ENCODE measurements around the gene EML5.
A peak's percentile ranks its signal among the peaks of the same experiment; 100 is the strongest.
"Not testable (repeated sequence)": the region's sequence is repeated elsewhere in the genome, so short reads cannot be mapped to it uniquely, and the experiment has no call there.

The EML5 gene

DNA sequence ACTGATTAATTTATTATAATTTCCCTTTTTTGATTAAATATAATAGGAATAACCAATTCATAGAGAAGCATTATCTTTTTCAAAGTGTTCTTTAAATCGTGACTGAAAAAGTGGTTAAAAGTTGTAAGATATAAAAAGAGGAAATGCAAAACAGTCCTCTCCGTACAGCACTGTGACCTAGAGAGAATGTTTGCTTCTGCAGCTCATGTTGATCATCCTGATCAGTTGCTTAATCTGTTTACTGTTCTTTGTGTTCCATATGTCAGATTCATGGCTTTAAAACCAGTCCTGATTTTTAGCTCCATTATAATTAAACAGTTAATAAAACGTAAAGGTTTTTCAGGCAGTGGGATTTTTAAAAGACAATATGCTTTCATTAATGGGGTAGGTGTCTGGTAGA is 36.4 kb upstream of the EML5 start:
- Histone ChIP-seq H3K36me3 (no peaks in the 10 kb centered on the region), H3K27me3 (no peaks in the 10 kb centered on the region), H3K27ac (no peak overlapping the region), H3K4me3 (no peak overlapping the region), H3K4me1 (peaks cover 9% of the 10 kb centered on the region), H4K20me1 (no peaks in the 10 kb centered on the region), H3K9me3 (peaks cover 6% of the 10 kb centered on the region; the same call in 1 of the 2 replicates), H3K9ac (no peak overlapping the region), H3K4me2 (no peak overlapping the region)
- no peak for TF ChIP-seq Cebpa-rat (IDR thresholded peaks at IDR 0.05)

DNA sequence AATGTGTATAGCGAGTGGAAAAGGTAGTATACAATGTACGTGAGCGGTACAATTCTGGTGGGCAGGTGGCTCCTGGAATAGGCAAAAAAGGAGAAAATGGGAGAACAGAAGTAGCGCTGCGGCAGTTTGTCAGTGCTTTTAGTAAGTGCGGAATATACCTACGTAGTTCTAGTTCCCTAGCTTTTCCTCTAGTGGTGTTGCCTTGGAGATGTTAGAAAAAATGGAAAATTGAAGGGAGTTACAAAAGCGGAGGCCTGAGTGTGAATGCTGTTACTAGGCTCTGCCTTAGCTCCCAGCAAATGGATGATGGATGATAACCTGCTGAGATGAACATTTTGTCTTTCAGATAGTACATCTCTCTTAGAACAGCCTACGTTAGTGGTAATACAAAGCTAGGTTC is 32.8 kb upstream of the EML5 start:
- Histone ChIP-seq H3K27me3 (no peaks in the 10 kb centered on the region), H3K36me3 (no peaks in the 10 kb centered on the region), H3K9me3 (no peaks in the 10 kb centered on the region), H4K20me1 (no peaks in the 10 kb centered on the region), H3K4me1 (peaks cover 9% of the 10 kb centered on the region), H3K9ac (no peak overlapping the region; the same call in 1 of the 2 replicates), H3K27ac (no peak overlapping the region), H3K4me2 (peak overlapping the region; percentile 95), H3K4me3 (no peak overlapping the region)
- no peak for TF ChIP-seq Cebpa-rat (IDR thresholded peaks at IDR 0.05)

DNA sequence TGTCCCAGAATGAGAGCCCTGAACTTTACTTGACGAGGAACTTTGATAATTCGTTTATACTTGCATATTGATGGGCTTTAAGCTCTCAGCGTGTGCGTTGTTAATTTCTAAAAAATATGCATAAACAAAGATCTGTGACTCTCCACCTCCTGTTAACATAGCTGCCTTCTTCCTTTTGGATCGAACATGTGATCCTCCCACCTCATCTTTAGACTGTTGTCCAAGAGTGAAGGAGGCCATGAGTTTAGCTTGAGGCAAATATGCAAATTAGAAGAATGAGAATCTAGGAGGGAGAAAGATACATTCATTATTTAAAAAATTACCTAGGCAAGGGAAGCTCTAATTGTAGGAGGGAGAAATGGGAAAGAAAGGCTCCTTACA is 32.3 kb upstream of the EML5 start:
- Histone ChIP-seq H3K9ac (peak overlapping the region; percentile 85), H3K4me1 (peaks cover 9% of the 10 kb centered on the region), H3K36me3 (no peaks in the 10 kb centered on the region), H3K4me3 (peak overlapping the region; percentile 81), H3K27me3 (no peaks in the 10 kb centered on the region), H4K20me1 (no peaks in the 10 kb centered on the region), H3K9me3 (no peaks in the 10 kb centered on the region), H3K27ac (no peak overlapping the region), H3K4me2 (peak overlapping the region; percentile 95)
- TF ChIP-seq Cebpa-rat (IDR thresholded peaks at IDR 0.05) = no peak

DNA sequence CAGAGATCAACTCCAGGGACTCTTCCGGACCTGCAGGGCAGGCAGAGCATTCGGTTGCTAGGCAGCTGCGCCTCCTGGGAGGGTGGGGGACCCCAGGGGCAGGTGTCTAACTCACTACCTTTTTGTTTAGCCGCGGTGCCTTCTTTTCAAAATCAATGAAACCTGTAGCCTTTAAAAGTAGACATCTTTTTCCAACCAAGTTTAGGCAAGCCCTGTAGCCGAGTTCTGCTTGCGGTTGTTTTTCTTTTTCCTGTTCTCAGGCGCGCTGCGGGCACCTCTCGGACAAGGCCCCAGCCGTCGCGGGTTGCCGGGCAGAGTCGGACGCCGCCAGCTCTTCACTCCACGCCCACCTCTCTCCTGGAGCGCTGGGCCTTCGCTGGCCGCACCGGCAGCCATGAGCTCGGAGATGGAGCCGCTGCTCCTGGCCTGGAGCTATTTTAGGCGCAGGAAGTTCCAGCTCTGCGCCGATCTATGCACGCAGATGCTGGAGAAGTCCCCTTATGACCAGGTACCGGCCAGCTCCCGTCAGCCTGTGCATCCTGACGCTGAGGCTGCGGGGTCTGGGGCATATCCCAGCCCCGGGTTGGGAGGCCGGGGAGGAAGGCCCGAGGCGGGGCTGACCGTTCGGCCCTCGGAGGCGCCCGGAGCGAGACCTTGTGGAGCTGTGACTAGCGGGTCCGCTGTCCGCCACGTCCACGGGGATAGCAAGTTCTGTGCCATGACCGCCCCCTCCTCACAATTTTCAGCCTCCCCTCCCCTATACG is 31.7 kb upstream of the EML5 start, which contains the start of gene TTC8:
TTC8 (plus strand) TSS at position 338 of the 764 bp plus-strand sequence; CDS start at position 395, 57 bp downstream.
- Histone ChIP-seq H4K20me1 (no peaks in the 10 kb centered on the region), H3K36me3 (no peaks in the 10 kb centered on the region), H3K9ac (peak within 1 kb of the TSS; percentile 85), H3K4me2 (peak within 1 kb of the TSS; percentile 95), H3K9me3 (no peaks in the 10 kb centered on the region), H3K27me3 (no peaks in the 10 kb centered on the region), H3K4me3 (peak within 1 kb of the TSS; percentile 81), H3K27ac (peak within 1 kb of the TSS; percentile 90), H3K4me1 (peaks cover 9% of the 10 kb centered on the region)
- no peak for TF ChIP-seq Cebpa-rat (IDR thresholded peaks at IDR 0.05)

DNA sequence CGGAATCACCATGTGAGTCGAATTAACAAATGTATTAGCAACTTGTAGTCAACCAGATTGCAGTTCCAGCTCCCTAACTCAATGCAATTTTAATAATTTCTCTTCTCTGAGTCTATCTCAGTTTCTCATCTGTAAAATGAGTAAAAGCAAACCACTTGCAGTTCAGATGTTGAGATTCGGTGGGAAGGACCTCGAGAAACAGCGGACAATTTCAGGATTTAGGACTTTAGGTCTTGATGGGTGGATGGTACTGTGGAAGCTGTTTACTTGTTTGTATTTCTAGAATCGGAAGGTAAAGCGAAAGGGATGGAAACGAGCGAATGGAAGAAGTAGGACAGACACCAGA is 31.2 kb upstream of the EML5 start:
- no peak for TF ChIP-seq Cebpa-rat (IDR thresholded peaks at IDR 0.05)
- H3K36me3 ChIP-seq = no peaks in the 10 kb centered on the region
- no peaks in the 10 kb centered on the region for H4K20me1 ChIP-seq
- peak overlapping the region; percentile 85 for H3K9ac ChIP-seq
- peak overlapping the region; percentile 95 for H3K4me2 ChIP-seq
- H3K9me3 ChIP-seq = no peaks in the 10 kb centered on the region
- peak overlapping the region; percentile 81 for H3K4me3 ChIP-seq
- peak overlapping the region; percentile 90 for H3K27ac ChIP-seq
- H3K4me1 ChIP-seq = peaks cover 9% of the 10 kb centered on the region
- H3K27me3 ChIP-seq = no peaks in the 10 kb centered on the region

DNA sequence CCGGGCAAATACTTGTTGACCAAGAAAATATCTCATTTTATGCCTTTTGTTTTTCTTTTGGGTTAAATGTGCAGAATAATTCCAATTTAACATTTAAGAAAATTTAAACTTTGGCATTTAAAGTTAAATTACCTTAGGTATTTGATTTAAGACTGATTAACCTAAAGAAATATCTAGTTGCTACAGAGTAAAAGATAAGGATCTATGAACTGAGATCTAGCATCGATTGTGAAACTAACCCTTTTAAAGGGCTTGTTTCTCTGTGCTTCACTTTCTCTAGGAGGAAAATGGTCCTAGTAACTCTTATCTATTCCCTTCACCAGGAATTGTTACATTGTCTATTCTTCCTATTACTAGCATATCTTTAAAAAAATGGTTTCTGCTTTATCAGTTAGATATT is 29.1 kb upstream of the EML5 start:
- no peak for TF ChIP-seq Cebpa-rat (IDR thresholded peaks at IDR 0.05)

DNA sequence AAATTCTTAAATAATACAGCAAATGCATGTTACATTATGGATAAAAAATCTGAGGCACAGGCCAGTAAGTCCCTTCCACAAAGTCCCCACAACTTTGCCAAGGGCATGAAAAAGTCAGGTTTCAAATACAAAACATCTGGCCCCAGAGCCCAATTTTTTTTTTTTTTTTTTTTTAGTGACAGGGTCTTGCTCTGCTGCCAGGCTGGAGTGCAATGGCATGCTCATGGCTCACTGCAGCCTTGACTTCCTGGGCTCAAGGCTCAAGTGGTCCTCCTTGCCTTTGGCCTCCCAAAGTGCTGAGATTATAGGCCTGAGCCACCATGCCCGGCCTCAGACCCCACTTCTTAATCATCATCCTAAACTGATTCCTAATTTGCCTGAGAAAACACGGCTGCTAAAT is 28.6 kb upstream of the EML5 start:
- Histone ChIP-seq H3K4me1 (peaks cover 9% of the 10 kb centered on the region), H3K4me2 (no peak overlapping the region), H3K27me3 (no peaks in the 10 kb centered on the region), H3K4me3 (no peak overlapping the region), H3K9me3 (no peaks in the 10 kb centered on the region), H3K36me3 (no peaks in the 10 kb centered on the region), H3K9ac (no peak overlapping the region), H3K27ac (no peak overlapping the region), H4K20me1 (no peaks in the 10 kb centered on the region)
- no peak for TF ChIP-seq Cebpa-rat (IDR thresholded peaks at IDR 0.05)

More for the DNA sequence above, 29.1 kb upstream of the EML5 start:
- Histone ChIP-seq H3K27me3 (no peaks in the 10 kb centered on the region), H4K20me1 (no peaks in the 10 kb centered on the region), H3K4me1 (peaks cover 9% of the 10 kb centered on the region), H3K27ac (no peak overlapping the region), H3K9me3 (no peaks in the 10 kb centered on the region), H3K4me2 (no peak overlapping the region), H3K9ac (no peak overlapping the region), H3K36me3 (no peaks in the 10 kb centered on the region), H3K4me3 (no peak overlapping the region)

DNA sequence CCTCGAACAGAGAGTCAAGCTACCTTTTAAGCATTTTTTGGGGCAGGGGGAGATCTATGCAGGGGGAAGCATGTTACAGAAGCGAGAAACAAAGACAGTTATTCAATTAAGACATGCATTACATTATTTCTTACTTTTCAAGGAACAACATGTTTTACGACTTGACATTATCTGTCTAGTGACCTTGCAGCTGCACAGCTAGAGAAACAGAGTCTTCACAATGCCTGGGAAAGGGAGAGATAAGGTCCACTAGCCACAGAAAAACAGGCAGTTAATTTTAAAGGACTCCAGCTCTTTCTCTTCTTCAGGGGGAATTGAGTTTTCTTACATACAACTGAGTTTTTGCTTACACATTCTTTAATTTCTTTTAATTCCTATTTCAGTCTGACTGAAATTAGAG is 26.9 kb upstream of the EML5 start:
- H3K36me3 ChIP-seq, H3K27ac ChIP-seq, H4K20me1 ChIP-seq, H3K4me2 ChIP-seq, H3K27me3 ChIP-seq, H3K9ac ChIP-seq, H3K4me3 ChIP-seq, H3K9me3 ChIP-seq, H3K4me1 ChIP-seq: not testable (repeated sequence)

DNA sequence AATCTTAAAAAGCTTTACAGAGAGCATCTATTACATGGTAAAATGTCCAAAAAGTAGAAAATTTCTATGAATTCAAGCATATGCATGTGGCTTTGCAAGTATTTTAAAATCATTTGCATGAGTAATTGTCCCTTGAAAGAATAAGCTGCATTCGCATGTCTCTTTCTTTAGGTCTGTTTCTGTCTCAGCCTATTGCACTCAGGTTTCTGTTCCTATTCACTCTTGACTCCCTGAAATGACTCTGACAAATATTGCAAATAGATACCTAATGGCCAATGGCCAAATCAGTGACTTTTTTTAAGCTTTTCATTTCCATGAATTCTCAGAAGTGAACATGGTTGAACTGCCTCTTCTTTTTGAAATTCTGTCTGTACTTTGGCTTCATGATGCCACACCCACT is 25.3 kb upstream of the EML5 start:
- Histone ChIP-seq H3K4me2 (no peak overlapping the region), H3K27me3 (no peaks in the 10 kb centered on the region), H3K27ac (no peak overlapping the region), H3K9me3 (no peaks in the 10 kb centered on the region), H3K4me1 (no peaks in the 10 kb centered on the region), H4K20me1 (no peaks in the 10 kb centered on the region), H3K9ac (no peak overlapping the region), H3K36me3 (no peaks in the 10 kb centered on the region), H3K4me3 (no peak overlapping the region)
- no peak for TF ChIP-seq Cebpa-rat (IDR thresholded peaks at IDR 0.05)

DNA sequence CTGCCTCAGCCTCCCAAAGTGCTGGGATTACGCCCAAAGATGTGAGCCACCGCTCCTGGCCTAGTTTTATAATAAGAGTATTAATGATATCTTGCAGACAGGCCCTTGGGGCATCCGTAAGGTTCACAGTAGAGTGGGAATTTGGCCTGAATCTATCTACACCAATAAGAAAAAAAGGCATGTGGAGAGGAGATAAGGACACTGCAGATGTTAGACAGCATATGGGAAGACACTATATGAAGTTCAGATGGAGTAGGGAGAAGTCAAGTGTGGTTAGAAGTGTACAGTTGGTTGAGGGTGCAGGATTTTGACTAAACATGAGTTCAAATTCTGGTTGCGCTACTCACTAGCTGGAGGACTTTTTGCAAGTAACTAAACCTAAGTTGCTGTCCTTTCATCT is 23.2 kb upstream of the EML5 start:
- no peak overlapping the region for H3K4me2 ChIP-seq
- no peak for TF ChIP-seq Cebpa-rat (IDR thresholded peaks at IDR 0.05)
- H3K9ac ChIP-seq = no peak overlapping the region
- H3K4me3 ChIP-seq = no peak overlapping the region
- no peaks in the 10 kb centered on the region for H4K20me1 ChIP-seq
- H3K9me3 ChIP-seq = no peaks in the 10 kb centered on the region
- H3K4me1 ChIP-seq = no peaks in the 10 kb centered on the region
- H3K27ac ChIP-seq = no peak overlapping the region
- no peaks in the 10 kb centered on the region for H3K27me3 ChIP-seq
- H3K36me3 ChIP-seq = no peaks in the 10 kb centered on the region

DNA sequence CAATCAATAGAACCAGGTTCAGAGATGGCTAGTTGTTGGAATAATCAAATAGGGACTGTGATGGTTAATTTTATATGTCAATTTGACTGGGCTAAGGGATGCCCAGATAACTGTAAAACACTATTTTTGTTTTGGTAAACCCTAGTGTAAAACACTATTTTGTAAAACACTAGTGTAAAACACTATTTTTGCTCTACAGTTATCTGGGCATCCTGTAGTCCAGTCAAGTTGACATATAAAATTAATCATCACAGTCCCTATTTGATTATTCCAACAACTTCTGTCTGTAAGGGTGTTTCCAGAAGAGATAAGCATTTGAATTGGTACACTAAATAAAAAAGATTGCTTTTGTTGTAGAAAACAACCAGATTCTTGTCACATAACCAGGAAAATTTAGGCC is 15.6 kb upstream of the EML5 start:
- Histone ChIP-seq H3K9ac (no peak overlapping the region), H3K27me3 (no peaks in the 10 kb centered on the region), H3K4me1 (no peaks in the 10 kb centered on the region), H3K4me2 (no peak overlapping the region), H3K27ac (no peak overlapping the region), H4K20me1 (no peaks in the 10 kb centered on the region), H3K9me3 (peaks cover 9% of the 10 kb centered on the region; the same call in 1 of the 2 replicates), H3K36me3 (no peaks in the 10 kb centered on the region), H3K4me3 (no peak overlapping the region)
- no peak for TF ChIP-seq Cebpa-rat (IDR thresholded peaks at IDR 0.05)
